Measurements from ENCODE around the gene MSL2.
"Not testable (repeated sequence)": the region's sequence is repeated elsewhere in the genome, so short reads cannot be mapped to it uniquely, and the experiment has no call there.

Gene MSL2, protein sequence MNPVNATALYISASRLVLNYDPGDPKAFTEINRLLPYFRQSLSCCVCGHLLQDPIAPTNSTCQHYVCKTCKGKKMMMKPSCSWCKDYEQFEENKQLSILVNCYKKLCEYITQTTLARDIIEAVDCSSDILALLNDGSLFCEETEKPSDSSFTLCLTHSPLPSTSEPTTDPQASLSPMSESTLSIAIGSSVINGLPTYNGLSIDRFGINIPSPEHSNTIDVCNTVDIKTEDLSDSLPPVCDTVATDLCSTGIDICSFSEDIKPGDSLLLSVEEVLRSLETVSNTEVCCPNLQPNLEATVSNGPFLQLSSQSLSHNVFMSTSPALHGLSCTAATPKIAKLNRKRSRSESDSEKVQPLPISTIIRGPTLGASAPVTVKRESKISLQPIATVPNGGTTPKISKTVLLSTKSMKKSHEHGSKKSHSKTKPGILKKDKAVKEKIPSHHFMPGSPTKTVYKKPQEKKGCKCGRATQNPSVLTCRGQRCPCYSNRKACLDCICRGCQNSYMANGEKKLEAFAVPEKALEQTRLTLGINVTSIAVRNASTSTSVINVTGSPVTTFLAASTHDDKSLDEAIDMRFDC

DNA sequence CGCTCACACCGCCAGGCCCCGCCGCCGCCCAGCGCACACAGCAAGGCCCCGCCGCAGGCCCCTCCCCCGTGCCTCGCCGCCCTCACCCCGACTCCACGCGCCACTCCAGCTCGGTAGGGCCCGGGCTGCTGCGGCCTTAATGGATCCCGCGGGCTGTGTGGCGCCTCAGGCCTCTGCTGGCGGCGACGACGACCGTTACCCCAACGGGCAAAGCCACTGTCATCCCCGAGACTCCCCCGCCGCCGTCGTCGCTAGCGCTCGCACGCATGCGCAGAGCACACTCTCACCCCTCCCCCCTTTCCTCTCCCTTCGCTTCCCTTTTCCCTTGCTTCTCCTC lies at the start of gene MSL2:
MSL2 (minus strand) TSS at position 272 of the 337 bp plus-strand sequence. CDS start 1,222 bp downstream, outside the sequence.
- FAIRE-seq (no peak), DNase-seq (ENCODE audit: low spot score) (no peak)

DNA sequence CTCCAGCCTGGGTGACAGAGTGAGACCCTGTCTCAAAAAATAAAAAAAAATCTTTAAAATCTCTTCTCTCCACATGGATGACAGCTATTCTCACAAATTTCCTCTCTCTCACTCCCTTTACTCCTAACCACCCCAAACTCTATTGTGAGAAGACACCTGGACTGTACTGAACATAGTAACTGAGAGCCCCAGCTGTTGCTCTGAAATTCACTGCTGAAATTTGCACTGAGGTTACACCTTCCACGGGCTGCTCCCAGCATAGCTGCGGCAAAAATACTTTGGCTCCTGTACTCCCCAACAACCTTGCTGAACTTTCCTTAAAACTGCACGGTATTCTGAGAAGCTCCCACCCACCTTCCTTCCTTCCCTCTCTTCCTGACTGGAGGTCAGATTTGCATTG lies 49.6 kb upstream of the MSL2 start:
- no peak for DNase-seq (ENCODE audit: low spot score)
- no peak for FAIRE-seq

DNA sequence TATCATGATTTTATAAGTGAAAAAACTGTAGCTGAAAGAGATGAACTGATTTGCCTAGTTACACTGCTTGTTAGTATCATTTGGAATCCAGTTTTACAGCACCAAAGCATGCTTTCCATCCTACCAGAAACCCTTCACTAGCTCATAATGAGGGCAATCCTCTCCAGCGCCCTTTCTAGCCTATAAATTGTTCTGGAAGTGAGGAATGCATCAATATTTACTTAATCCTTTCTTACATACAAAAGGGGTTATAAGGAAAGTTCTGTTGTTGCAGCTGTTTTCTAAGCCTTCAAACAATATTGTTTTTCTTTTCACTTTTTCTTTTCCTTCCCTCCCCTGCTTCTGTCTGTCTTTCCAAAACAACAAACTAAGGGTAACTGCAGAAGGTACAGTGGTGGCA lies 43.0 kb upstream of the MSL2 start:
- no peak for FAIRE-seq

DNA sequence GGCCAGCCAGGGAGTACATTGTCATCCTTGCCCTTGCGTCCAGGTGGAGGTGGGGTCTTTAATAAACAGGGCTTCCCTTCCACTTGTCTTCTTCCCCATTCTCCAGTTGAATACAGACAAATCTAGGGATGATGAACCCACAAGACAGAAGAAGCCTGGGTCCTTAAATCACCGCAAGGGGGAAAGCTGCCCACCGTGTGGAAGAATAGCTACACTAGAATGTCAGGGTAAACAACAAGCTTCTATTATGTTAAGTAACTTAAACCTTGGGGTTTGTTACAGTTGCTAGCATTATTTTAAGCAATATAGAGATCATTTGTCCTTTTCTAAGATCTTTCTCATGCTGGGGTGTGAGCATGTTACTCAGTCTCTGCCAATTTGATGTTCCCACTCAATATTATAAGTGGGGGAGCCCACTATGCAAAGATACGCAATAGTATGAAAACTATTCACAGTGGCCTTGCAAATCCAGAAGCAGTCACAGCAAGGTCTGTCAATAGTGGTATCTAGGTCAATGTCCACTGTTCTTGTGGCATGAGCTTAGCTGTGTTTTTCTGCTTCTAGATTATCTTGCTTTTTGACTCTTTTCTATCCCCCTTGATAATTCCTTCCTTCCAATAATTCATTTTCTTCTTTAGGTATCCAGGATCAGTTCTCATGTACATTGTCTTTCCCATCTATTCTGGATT lies 42.0 kb upstream of the MSL2 start:
- FAIRE-seq (no peak), DNase-seq (ENCODE audit: low spot score) (no peak)

More for the DNA sequence above, 43.0 kb upstream of the MSL2 start:
- no peak for DNase-seq (ENCODE audit: low spot score)

DNA sequence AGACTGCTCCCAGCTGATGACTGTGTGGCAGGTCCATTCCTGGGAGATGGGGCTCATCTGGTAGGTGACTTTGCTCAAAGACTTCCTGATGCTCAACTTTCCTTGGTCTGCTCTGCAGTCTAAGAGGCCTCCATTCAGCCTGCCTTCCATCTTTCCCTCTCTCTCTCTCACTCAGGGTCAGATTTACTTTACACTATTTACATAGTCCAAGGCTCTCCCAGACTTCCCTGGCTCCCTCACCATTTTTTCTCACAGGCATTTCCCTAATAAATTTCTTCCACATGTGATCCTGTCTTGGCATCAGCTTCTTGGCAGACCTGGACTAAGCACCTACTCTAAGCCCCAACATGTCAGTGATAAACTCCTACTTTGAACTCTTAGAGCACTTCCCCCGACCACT lies 41.0 kb upstream of the MSL2 start:
- DNase-seq (ENCODE audit: low spot score) (no peak), FAIRE-seq (no peak)

DNA sequence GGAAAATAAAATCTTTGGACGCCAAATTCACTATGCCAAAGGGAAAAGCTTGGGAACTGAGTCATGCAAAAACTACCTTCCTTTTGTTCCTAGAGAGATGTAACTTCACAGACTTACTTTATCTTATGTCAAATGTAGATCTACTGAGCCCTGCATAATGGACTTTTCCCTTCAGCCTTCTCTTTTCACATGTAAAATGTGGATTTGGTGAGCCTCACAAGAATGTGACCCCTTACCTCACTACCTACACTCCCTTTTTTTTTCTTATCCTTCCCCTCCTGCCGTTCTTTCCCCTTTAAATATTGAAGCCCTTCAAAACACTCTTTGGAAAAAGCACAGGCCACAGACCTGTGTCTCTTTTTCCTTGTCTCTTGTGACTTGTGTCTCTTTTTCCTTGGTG lies 40.0 kb upstream of the MSL2 start:
- DNase-seq (ENCODE audit: low spot score) (no peak), FAIRE-seq (no peak)

DNA sequence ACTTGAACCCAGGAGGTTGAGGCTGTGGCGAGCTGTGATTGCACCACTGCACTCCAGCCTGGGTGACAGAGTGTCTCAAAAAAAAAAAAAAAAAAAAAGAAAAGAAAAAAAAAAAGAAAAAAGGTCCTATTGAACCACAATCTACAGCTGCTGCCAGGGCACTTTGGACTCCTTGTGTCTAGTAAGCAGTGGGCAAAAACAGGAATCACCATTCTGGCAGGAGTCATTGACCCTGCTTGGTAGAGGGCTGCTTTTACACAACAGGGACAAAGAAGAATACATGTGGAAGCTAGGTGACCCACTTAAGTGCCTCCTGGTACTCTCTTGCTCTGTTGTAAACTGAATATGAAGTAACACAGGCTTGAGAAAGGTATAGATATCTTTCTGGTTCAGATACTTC lies 39.4 kb upstream of the MSL2 start:
- FAIRE-seq (no peak), DNase-seq (ENCODE audit: low spot score) (no peak)

DNA sequence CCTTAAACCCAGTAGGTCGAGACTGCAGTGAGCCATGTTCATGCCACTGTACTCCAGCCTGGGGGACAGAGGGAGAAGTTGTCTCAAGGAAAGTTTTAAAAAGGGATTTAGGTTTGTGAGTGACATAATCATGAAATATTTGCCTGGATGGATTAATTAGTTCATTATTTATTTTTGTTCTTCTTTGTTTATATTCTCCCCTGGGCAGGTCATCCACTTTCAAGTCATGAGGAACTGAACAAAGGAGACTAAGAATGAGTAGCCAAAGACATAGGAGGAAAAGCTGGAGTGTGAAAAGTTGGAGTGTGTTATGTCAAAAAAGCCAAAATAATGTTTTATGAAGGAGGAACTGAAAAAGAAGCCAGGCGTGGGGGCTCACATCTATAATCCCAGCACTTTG lies 36.3 kb upstream of the MSL2 start:
- no peak for FAIRE-seq
- DNase-seq (ENCODE audit: low spot score), result no peak

DNA sequence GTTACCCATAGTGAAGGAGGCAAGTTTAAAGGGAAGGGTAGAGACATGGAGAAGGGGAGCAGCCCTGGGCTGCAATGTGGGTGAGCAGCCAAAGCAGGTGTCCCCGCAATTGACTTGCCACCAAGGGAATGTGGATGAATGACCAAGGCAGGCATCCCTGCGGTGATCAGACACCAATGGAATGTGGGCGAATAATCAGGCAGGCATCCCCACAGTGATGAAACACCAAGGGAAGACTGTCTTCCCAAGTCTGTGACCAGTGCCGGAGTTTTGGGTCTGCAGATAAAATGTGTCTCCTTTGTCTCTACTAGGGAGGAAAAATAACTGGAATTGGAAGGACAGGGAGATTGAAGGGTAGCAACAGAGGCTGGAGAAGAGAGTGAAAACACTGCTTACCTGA lies 26.6 kb upstream of the MSL2 start:
- DNase-seq (ENCODE audit: low spot score); FAIRE-seq: not testable (repeated sequence)

DNA sequence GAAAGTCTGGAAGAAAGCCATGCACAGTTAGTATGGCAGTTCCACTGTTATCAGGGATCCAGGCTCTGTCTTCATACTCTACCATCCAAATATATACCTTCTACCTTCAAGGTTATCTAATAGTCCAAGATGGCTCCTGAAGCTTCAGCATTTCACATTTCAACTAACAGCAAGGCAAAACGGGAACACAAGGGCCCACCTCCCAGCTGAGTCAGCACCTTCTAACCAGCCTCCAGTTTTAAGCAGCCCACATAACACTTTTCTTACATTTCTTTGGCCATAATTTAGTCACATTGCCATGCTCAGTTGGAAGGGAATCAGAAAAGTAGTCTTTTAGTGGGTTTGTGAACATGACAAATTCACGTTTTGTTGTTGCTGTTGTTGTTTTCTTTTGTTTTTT lies 15.4 kb upstream of the MSL2 start:
- DNase-seq (ENCODE audit: low spot score), result no peak
- FAIRE-seq, result no peak

DNA sequence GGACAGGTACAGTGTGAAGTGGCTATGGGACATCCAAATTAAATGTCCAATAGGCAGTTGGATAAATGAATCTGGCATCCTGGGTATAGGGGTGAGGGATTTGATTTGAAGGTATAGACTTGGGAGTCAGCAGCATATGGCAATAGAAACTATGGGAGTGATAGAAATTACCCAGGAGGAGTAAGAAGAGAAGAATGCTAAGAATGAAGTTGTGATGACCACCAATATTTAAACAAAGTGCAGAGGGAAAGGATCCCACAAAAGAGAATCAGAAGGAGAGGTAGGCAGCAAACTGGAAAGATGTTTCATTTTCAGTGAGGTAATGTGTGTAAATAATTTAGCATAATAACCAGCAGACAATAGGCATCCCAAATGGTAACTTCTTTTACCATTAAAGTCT lies 13.8 kb upstream of the MSL2 start:
- no peak for FAIRE-seq
- DNase-seq (ENCODE audit: low spot score), result peak; percentile 54

DNA sequence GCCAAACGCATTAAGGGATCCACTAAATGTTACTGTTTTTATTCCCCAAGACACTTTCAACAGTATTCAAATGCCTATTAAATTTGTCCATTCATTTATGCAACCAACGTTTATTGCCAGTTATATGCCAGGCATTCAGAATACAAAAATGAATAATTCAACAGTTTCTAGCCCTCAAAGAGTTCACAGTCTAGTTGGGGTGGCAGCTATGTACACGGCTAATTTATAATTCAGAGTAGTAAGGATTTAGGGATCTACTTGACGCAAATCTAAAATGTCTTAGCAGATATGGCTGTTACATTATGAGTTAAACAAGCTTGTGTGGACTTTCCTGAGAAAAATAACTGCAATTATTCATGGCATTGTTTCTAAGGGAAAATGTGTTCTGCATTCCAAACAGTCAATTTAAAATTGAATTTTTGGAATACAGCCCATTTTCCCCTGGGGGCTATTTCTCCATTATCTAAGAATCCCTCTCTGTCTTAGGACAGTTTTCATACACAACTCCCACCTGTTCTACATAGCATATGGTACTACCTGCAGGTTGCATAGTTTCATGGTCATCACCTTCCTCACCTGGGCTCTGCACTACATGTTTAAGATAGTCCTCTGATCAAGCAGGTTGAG lies 11.5 kb upstream of the MSL2 start:
- DNase-seq (ENCODE audit: low spot score), result no peak
- FAIRE-seq, result no peak

DNA sequence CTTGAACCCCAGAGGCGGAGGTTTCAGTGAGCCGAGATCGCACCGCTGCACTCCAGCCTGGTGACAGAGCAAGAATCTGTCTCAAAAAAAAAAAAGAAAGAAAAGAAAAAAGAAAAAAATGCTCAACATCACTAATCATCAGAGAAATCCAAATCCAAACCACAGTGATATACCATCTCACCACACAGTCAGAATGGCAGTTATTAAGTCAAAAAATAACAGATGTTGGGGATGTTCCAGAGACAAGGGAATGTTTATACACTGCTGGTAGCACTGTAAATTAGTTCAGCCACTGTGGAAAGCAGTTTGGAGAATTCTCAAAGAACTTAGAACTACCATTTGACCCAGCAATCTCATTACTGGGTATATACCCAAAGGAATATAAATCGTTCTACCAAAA lies 3.1 kb upstream of the MSL2 start:
- not testable (repeated sequence) for FAIRE-seq

DNA sequence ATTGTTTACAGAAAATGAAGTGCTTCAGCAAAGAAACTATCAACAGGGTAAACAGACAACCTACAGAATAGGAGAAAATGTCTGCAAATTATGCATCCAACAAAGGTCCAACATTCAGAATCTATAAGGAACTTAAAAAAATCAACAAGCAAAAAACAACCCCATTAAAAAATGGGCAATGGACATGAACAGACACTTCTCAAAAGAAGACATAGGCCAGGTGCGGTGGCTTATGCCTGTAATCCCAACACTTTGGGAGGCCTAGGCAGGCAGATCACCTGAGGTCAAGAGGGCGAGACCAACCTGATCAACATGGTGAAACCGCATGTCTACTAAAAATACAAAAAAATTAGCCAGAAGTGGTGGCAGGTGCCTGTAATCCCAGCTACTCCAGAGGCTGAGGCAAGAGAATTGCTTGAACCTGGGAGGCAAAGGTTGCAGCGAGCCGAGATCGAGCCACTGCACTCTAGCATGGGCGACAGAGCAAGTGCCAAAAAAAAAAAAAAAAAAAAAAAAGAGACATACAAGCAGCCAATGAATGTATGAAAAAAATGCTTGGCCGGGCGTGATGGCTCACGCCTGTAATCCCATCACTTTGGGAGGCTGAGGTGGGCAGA lies 2.4 kb upstream of the MSL2 start:
- DNase-seq (ENCODE audit: low spot score); FAIRE-seq: not testable (repeated sequence)

More for the DNA sequence above, 3.1 kb upstream of the MSL2 start:
- DNase-seq (ENCODE audit: low spot score), result not testable (repeated sequence)

DNA sequence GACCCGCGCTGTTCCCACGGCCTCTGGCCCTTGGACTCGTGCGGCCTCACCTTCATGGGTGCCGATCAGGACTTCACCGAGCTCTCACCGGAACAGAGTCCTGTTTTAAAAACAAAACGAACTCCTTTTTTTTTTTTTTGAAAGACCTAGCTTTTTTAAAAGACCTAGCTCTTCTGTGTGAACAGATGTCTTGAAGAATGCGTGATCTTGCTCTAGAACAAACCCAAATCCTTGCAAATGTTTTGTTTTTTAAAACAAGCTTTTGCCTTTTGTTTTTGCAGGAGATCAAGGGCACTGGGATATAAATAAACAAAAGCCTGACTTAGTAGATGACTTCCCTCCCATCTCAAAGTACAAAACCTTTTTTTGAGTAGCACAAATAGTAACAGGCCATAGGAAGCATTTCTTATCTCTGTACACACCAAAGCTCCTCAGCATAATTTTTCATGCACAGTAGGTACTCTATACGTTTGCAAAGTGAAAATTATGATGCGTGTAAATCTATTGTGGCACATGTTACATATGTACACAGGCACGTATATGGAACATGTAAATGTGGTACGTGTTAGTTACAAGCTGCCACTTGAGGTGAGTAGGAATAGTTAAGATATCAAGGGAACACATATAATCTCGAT lies 1.1 kb upstream of the MSL2 start:
- DNase-seq (ENCODE audit: low spot score) (no peak), FAIRE-seq (no peak)

DNA sequence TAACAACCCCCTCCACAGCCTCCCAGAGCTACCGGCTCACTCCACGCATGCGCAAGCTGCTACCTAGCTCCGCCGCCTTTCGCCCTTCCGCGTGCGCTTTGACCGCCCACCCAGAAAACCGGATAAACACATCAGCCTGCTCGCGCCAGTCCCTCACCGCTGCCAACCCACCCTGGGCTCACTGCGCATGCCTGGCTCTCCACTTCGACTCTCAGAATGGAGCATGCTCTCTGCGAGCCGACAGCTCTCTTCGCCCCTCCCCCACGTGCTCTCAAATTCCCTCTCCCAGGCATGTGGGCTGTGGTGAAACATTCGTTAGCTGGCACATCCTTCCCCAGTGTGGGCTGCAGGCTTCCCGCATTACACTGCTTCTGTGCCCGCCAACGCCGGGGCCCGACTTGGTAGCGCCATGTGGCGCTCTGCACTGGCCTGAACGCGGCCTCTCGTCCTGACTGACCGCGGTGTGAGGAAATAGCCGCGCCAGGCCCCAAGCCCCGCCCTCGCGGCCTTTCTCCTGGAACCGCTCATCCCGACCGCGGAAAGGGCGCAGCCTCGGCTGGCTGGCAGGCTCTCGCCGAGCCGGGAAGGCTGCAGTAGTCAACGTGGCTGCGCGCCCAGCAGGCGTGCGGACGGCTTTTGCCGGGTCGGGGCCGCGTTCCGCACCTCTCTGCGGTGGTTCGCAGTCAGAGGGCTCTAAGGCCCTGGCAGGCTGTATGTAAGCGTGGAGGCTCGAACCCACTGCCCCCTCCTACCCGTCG lies 445 bp upstream of the MSL2 start:
- DNase-seq (ENCODE audit: low spot score) (peak; percentile 100), FAIRE-seq (peak; percentile 82)

DNA sequence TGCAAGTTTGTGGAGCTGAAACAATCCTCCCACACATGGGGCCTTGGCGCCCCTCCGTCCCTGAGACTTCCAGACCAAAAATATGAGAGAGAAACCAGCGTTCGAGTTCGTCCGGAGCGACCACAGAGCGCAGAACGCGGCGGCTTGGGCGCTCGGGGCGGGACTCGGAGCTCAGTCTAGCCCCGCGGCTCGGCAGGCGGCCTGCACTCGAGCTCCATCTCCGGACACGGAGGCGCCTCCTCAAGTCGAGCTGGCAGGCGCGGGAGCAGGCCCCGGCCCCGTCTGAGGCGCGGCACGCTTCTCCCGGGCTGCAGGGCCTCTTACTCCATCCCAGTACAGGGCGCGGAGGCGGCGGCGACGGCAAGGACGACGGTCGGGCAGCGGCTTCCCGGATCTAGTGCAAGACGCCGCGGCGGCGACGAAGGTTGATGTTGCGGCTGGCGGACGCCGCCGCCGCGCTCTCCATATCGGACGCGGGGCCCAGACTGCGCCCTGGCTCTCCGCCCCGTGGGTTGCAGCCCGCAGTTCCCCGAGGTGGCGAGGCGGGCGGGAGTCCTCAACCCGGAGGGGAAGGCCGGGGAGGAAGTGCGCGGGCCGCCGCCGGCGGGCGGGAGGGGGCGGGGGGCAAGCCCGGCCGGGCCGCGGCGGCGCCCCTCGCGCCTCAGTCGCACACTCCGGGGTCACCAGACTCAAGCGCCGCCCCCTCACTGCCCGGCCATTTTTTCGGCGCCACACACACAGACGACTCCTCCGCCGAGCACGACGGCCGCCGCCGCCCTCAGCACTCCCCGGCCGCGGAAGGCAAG lies 674 bp downstream of the MSL2 start:
- DNase-seq (ENCODE audit: low spot score), result peak; percentile 48
- no peak for FAIRE-seq

DNA sequence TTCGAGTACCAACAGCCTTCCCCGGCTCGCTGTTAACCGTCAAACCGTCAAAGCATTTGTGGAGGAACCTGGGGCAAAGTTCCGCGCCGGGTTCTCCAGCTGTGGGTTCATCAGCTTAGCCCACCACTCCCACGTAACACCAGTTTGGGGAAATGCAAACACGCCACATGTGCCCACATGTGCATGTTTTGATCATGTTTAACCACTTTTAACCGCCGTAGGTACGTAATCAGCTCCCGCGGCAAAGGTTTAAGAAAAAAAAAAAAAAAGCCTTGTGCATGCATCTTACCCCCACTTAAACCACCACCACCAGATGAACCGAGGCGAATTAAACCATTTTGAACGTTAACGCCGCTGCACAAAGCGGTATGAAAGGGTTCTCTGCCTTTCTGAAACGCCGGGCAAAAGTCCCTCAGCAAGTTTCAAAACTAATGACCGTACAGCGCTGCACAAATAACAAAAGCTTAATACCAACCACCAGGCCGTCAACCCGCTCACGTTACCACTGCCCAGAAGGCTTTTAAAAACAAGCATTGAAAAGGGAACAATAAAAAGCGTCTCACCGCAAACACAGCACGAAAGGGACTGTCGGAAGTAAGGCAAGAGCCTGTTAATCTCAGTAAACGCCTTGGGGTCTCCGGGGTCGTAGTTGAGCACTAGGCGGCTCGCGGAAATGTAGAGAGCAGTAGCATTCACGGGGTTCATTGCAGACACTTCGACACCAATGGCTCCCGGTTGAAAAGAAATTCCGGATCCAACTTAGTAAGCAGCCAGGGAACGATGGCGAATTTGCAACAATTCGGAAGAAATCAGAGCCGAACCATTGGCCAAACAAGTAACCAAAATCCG lies 1.5 kb downstream of the MSL2 start:
- FAIRE-seq (no peak), DNase-seq (ENCODE audit: low spot score) (no peak)

All from RCC 7860 (cell line).